Mucosa of rectum (tissue), 2 donors: ENCODE data around the gene LDHB.

Experiments
- H3K27ac ChIP-seq, 2 donors: one replicate each; pipeline ENCODE4 v1.7.0; 2013; ENCODE audit warnings: inconsistent platforms in 2 of 2, low read depth in 2 of 2, low read length in 2 of 2
- H3K27me3 ChIP-seq, 2 donors: one replicate each; pipeline ENCODE4 v1.7.0; 2013; ENCODE audit warnings: low read length in 2 of 2; ENCODE audit not compliant: control insufficient read depth in 2 of 2, insufficient read depth in 2 of 2
- H3K36me3 ChIP-seq, 2 donors: one replicate each; pipeline ENCODE4 v1.7.0; 2013; ENCODE audit warnings: low read length in 2 of 2; ENCODE audit not compliant: control insufficient read depth in 2 of 2, insufficient read depth in 2 of 2
- H3K4me1 ChIP-seq, 2 donors: one replicate each; pipeline ENCODE4 v1.7.0; 2013; ENCODE audit warnings: low read length in 2 of 2, mild to moderate bottlenecking in 1 of 2; ENCODE audit not compliant: control insufficient read depth in 2 of 2, insufficient read depth in 2 of 2
- H3K4me3 ChIP-seq, 2 donors: one replicate each; pipeline ENCODE4 v1.7.0; 2013; ENCODE audit warnings: low read length in 2 of 2
- H3K9ac ChIP-seq, 2 donors: one replicate each; pipeline ENCODE4 v1.7.0; 2013; ENCODE audit warnings: low read length in 2 of 2, low read depth in 1 of 2, mild to moderate bottlenecking in 1 of 2
- H3K9me3 ChIP-seq, 2 donors: one replicate each; pipeline ENCODE4 v1.7.0; 2013; ENCODE audit warnings: low read length in 2 of 2; ENCODE audit not compliant: control insufficient read depth in 2 of 2
- donor health status: healthy.
- donor health status: Normal muscosa, but diverticular disease.

LDHB gene

GRCh38 chr12:21615431-21615830, 42.2 kb downstream of the LDHB start:
- Histone ChIP-seq H3K4me3 (no peak overlapping the region), H3K9ac (no peak overlapping the region), H3K27me3 (no peaks in the 10 kb centered on the region), H3K36me3 (no peaks in the 10 kb centered on the region), H3K9me3 (no peaks in the 10 kb centered on the region), H3K4me1 (no peaks in the 10 kb centered on the region), H3K27ac (no peak overlapping the region)

DNA sequence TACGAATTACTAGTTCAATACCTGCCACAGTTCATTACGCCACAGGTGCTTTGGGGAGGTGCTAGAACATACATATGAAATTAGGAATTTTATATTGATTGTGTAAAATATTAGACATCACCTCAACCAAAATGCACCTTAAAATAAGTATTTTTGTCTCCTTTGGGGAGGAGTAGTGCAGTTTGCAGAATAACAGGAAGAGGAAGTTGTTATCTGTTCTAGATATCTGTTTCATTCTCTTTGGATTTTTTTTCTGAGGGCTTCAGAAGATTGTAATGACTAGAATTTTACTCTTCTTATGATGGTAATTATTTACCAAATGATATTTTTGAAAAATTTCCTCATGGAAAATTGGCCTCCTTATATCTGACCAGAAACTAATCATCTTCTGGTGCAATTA, 43.1 kb downstream of the LDHB start:
- Histone ChIP-seq H3K27me3 (no peaks in the 10 kb centered on the region), H3K27ac (no peak overlapping the region), H3K4me1 (no peaks in the 10 kb centered on the region), H3K9ac (no peak overlapping the region), H3K9me3 (no peaks in the 10 kb centered on the region), H3K4me3 (no peak overlapping the region), H3K36me3 (no peaks in the 10 kb centered on the region)

GRCh38 chr12:21613931-21614330, 43.7 kb downstream of the LDHB start:
- no peaks in the 10 kb centered on the region for H3K36me3 ChIP-seq
- H3K4me3 ChIP-seq = no peak overlapping the region
- no peaks in the 10 kb centered on the region for H3K9me3 ChIP-seq
- H3K4me1 ChIP-seq = no peaks in the 10 kb centered on the region
- H3K27me3 ChIP-seq = no peaks in the 10 kb centered on the region
- no peak overlapping the region for H3K27ac ChIP-seq
- H3K9ac ChIP-seq = no peak overlapping the region

DNA sequence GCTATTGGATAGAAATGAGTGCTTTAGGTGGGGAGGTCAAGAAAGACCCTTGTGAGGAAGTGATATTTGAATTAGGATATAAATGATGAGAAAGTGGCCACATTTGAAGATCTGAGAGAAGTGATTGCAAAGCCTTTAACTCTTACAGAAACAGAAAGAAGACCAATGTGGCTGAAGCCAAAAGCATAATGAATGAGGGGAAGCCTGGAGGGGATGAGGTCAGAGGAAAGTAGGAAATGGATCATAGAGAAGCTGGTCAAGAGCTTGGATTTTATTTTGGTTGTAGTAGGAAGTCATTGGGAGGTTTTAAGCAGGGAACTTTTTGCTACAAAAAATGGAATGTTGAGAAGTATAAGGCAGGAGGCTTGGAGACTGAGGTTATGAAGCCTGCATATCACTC, 49.4 kb downstream of the LDHB start:
- Histone ChIP-seq H3K27ac (no peak overlapping the region), H3K4me3 (no peak overlapping the region), H3K9ac (no peak overlapping the region), H3K9me3 (no peaks in the 10 kb centered on the region), H3K4me1 (no peaks in the 10 kb centered on the region), H3K36me3 (no peaks in the 10 kb centered on the region), H3K27me3 (no peaks in the 10 kb centered on the region)

DNA sequence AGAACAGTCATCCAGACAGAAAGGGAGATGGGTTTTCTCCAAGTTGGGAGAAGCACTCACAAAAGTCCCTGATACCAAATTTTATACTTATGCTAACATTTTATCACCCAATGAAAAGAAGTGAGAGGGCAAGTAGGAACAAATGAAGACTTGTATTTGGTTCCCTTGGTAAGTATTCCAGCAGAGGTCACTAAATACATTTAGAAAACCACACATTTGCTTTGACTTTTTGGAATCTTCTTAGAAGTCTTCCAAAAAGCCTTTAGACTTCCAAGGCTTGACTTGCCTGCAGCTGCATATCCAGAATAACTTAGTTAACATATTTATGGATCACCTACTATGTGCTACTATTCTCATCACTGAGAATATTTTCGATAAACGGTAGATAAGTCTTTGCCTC, 49.9 kb downstream of the LDHB start:
- no peaks in the 10 kb centered on the region for H3K36me3 ChIP-seq
- no peaks in the 10 kb centered on the region for H3K27me3 ChIP-seq
- H3K4me1 ChIP-seq = no peaks in the 10 kb centered on the region
- H3K4me3 ChIP-seq = no peak overlapping the region
- H3K9me3 ChIP-seq = no peaks in the 10 kb centered on the region
- H3K9ac ChIP-seq = no peak overlapping the region
- H3K27ac ChIP-seq = no peak overlapping the region

GRCh38 chr12:21606175-21606574, 51.5 kb downstream of the LDHB start:
- H3K36me3 ChIP-seq = no peaks in the 10 kb centered on the region
- H3K9me3 ChIP-seq = no peaks in the 10 kb centered on the region
- no peak overlapping the region for H3K9ac ChIP-seq
- no peaks in the 10 kb centered on the region for H3K4me1 ChIP-seq
- H3K27me3 ChIP-seq = no peaks in the 10 kb centered on the region
- no peak overlapping the region for H3K27ac ChIP-seq
- no peak overlapping the region for H3K4me3 ChIP-seq

DNA sequence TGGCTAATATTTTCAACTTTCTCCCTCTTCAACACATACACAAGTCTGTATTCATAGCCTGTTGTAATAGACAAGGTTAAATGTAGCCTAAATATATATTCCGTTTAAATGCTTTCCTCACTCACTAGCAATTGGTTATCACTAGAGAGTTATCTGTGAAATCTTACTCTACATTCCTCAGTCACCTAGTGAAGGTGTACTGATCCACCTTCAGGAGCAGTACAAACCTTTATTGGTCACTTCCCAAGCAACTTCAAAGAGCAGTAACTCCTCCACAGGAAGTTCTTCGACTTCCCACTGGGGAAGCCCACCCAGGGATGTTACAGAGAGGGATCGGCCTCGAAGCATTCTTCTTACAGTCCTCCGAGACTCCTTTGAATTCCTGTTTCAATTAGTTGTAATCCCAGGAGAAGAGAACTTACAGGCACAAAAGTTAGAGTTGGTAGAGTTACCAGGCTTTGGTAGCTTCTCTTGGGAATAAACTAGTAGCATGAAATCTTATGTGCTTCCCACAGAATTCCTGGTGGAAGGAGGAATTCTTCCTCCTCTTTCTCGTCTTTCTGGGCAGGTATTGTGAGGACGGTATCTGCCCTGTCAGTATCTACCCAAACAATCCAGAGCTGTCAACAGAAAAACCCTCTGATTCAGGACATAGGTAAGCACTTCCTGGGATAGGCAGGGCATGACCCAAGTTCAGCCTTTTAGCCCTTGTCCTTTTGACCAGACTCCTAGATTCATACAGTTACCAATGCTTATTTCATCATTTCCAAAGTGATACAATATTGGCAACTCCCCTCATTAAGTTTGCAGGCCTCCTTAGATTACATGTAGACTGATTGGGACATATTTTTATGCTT, 53.2 kb downstream of the LDHB start, which contains the start of gene GYS2:
Gene GYS2, minus strand, starts transcription at position 603 of the 857 bp plus-strand sequence. Its CDS starts 255 bp downstream, at position 348.
- no peaks in the 10 kb centered on the region for H3K36me3 ChIP-seq
- H3K27me3 ChIP-seq = no peaks in the 10 kb centered on the region
- no peak within 1 kb of the TSS for H3K9ac ChIP-seq
- H3K4me1 ChIP-seq = no peaks in the 10 kb centered on the region
- no peak within 1 kb of the TSS for H3K27ac ChIP-seq
- H3K4me3 ChIP-seq = no peak within 1 kb of the TSS
- no peaks in the 10 kb centered on the region for H3K9me3 ChIP-seq

- Histone ChIP-seq H3K27me3 (no peaks in the 10 kb centered on the region), H3K36me3 (no peaks in the 10 kb centered on the region), H3K4me3 (no peak overlapping the region), H3K27ac (no peak overlapping the region), H3K4me1 (no peaks in the 10 kb centered on the region), H3K9ac (no peak overlapping the region), H3K9me3 (no peaks in the 10 kb centered on the region)
Observed at GRCh38 chr12:21602774-21603173, 54.9 kb downstream of the LDHB start.

DNA sequence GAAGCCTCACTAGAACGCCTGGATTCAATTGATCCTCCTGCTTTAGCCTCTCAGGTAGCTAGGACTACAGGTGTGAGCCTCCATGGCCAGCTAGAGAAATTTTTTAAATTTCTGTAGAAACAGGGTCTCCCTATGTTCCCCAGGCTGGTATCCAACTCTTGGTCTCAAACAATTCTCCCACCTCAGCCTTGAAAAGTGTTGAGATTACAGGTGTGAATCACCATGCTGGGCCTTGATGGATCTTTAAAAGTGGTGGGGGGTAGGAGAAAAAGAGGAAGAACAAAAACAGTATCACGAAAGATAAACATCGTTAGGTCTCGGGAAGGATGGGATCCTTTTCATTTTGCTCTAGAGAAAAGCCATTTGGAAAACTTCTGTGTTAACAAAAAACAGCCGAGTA, 57.4 kb downstream of the LDHB start:
- no peaks in the 10 kb centered on the region for H3K4me1 ChIP-seq
- no peak overlapping the region for H3K9ac ChIP-seq
- H3K27me3 ChIP-seq = no peaks in the 10 kb centered on the region
- H3K4me3 ChIP-seq = no peak overlapping the region
- no peaks in the 10 kb centered on the region for H3K9me3 ChIP-seq
- no peak overlapping the region for H3K27ac ChIP-seq
- H3K36me3 ChIP-seq = no peaks in the 10 kb centered on the region

- Histone ChIP-seq H3K36me3 (no peaks in the 10 kb centered on the region), H3K4me1 (no peaks in the 10 kb centered on the region), H3K27ac (no peak overlapping the region), H3K9me3 (no peaks in the 10 kb centered on the region), H3K9ac (no peak overlapping the region), H3K4me3 (no peak overlapping the region), H3K27me3 (no peaks in the 10 kb centered on the region)
Observed at GRCh38 chr12:21599143-21599999, 58.3 kb downstream of the LDHB start.
